Measurements from ENCODE around the gene LRRC8D.

DNA sequence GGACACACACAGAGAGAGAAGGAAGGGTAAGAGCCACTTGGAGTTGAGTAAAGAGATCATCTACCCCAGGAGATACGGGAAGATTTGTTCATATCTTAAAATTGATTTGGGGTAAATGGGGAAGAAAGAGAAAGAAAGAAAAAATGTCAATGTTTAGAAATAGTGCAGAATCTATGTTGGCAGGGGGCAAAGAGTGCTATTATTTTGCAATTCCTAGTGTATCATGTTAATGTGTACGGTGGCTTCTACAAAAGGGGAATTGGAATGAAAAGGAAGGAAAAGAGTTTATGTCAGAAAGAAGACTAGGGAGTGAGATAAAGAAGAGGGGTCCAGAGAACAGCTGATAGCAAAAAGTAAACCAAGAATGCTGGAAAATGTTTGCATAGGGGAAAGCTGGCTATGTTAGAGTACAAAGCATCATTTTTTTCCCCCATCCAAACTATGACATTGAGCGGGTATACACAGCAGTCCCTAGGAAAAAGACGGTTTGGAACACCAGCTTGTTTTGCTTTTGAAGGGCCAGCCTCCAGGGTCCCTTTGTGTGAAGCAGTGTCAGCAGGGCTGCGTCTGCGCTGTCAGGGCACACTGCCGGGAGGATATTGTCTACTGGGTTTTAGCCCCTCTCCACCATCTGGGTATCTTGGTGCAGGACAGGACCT lies 10.8 kb downstream of the LRRC8D start:
- TF ChIP-seq ZBTB7A (IDR thresholded peaks at IDR 0.05; ENCODE audit: borderline replicate concordance, control insufficient read depth, low read depth, low read length) (no peak), JUN (IDR thresholded peaks at IDR 0.05; ENCODE audit: borderline replicate concordance, low read depth, low read length) (no peak), JUN (CRISPR knock-in tag; IDR thresholded peaks at IDR 0.05; ENCODE audit: borderline replicate concordance) (no peak), RFX5 (IDR thresholded peaks at IDR 0.05; ENCODE audit: low read depth, low read length) (no peak), POU5F1 (IDR thresholded peaks at IDR 0.05; ENCODE audit: borderline replicate concordance, low read depth, low read length, partially characterized antibody) (no peak), SREBF2 (CRISPR knock-in tag; IDR thresholded peaks at IDR 0.05) (no peak), MTA1 (IDR thresholded peaks at IDR 0.05; ENCODE audit: borderline replicate concordance) (no peak), SMAD2 (IDR thresholded peaks at IDR 0.05; ENCODE audit: low read depth, low read length) (no peak)
- TF ChIP-seq, protein P1, sequence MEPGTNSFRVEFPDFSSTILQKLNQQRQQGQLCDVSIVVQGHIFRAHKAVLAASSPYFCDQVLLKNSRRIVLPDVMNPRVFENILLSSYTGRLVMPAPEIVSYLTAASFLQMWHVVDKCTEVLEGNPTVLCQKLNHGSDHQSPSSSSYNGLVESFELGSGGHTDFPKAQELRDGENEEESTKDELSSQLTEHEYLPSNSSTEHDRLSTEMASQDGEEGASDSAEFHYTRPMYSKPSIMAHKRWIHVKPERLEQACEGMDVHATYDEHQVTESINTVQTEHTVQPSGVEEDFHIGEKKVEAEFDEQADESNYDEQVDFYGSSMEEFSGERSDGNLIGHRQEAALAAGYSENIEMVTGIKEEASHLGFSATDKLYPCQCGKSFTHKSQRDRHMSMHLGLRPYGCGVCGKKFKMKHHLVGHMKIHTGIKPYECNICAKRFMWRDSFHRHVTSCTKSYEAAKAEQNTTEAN (CRISPR knock-in tag; IDR thresholded peaks at IDR 0.05), result no peak
- TF ChIP-seq, protein P2, sequence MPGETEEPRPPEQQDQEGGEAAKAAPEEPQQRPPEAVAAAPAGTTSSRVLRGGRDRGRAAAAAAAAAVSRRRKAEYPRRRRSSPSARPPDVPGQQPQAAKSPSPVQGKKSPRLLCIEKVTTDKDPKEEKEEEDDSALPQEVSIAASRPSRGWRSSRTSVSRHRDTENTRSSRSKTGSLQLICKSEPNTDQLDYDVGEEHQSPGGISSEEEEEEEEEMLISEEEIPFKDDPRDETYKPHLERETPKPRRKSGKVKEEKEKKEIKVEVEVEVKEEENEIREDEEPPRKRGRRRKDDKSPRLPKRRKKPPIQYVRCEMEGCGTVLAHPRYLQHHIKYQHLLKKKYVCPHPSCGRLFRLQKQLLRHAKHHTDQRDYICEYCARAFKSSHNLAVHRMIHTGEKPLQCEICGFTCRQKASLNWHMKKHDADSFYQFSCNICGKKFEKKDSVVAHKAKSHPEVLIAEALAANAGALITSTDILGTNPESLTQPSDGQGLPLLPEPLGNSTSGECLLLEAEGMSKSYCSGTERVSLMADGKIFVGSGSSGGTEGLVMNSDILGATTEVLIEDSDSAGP (CRISPR knock-in tag; IDR thresholded peaks at IDR 0.05), result no peak
- TF ChIP-seq, protein P3, sequence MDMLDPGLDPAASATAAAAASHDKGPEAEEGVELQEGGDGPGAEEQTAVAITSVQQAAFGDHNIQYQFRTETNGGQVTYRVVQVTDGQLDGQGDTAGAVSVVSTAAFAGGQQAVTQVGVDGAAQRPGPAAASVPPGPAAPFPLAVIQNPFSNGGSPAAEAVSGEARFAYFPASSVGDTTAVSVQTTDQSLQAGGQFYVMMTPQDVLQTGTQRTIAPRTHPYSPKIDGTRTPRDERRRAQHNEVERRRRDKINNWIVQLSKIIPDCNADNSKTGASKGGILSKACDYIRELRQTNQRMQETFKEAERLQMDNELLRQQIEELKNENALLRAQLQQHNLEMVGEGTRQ (CRISPR knock-in tag; IDR thresholded peaks at IDR 0.05), result no peak
- TF ChIP-seq, protein P4, sequence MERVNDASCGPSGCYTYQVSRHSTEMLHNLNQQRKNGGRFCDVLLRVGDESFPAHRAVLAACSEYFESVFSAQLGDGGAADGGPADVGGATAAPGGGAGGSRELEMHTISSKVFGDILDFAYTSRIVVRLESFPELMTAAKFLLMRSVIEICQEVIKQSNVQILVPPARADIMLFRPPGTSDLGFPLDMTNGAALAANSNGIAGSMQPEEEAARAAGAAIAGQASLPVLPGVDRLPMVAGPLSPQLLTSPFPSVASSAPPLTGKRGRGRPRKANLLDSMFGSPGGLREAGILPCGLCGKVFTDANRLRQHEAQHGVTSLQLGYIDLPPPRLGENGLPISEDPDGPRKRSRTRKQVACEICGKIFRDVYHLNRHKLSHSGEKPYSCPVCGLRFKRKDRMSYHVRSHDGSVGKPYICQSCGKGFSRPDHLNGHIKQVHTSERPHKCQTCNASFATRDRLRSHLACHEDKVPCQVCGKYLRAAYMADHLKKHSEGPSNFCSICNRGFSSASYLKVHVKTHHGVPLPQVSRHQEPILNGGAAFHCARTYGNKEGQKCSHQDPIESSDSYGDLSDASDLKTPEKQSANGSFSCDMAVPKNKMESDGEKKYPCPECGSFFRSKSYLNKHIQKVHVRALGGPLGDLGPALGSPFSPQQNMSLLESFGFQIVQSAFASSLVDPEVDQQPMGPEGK (CRISPR knock-in tag; IDR thresholded peaks at IDR 0.05; ENCODE audit: borderline replicate concordance), result no peak
